Measurements from ENCODE around the gene RTL10. TPM values are rescaled to one million over a fixed set of nuclear protein-coding genes. Genes with fewer than 3 reads are reported as not detected.

RTL10 gene
- total and polyA plus RNA-seq, 2 of the 4 experiments (the other 2 are of a cell fraction) = 8.6 to 12.1 TPM

GRCh38 chr22:19871845-19872778 is 17.4 kb upstream of the RTL10 start:
- H3K36me3 ChIP-seq (ENCODE audit: control insufficient read depth, insufficient read depth, low read length) = peaks cover 1% of the 10 kb centered on the region; the same call in 1 of the 2 replicates
- no peak overlapping the region for H2BK15ac ChIP-seq (ENCODE audit: low read depth, low read length)
- H3K4me3 ChIP-seq (ENCODE audit: insufficient read depth, low read depth, low read length) = no peak overlapping the region
- no peak overlapping the region for H2BK120ac ChIP-seq (ENCODE audit: low read depth, low read length)
- no peak overlapping the region for H4K8ac ChIP-seq (ENCODE audit: low read depth in 2 of 2, low read length in 2 of 2)
- no peak overlapping the region for H3K4me2 ChIP-seq (ENCODE audit: low read depth, low read length)
- H3K27ac ChIP-seq (ENCODE audit: insufficient read depth, low read length) = no peak overlapping the region
- BruUV-seq (replicated peaks) = no TSS peak
- intact Hi-C loops (cut with micrococcal nuclease) (no loop called here), dilution Hi-C loops (cut with HindIII; ENCODE audit: low sequenced_read_pairs, unreplicated experiment) (no loop called here), in situ Hi-C loops (cut with MboI; ENCODE audit: low sequenced_read_pairs) (no loop called here)
- H4K20me1 ChIP-seq (ENCODE audit: insufficient read depth, low read length) = no peaks in the 10 kb centered on the region
- H3K9me1 ChIP-seq (ENCODE audit: insufficient read depth, low read length) = 0 out of 2 replicates have a peak, but pooled peaks cover 2% of the 10 kb centered on the region
- POLR2A ChIA-PET (ENCODE audit: unreplicated experiment) = no interaction called here
- H2AK9ac ChIP-seq (replicated peaks; ENCODE audit: low read depth, low read length, poor library complexity) = peak overlapping the region; percentile 15
- no peak overlapping the region for H3K18ac ChIP-seq (ENCODE audit: low read depth, low read length)
- no peak overlapping the region for H2AFZ ChIP-seq (replicated peaks; ENCODE audit: low read length, poor library complexity)
- H3K56ac ChIP-seq (ENCODE audit: extremely low read depth, insufficient read depth, low read length) = no peak overlapping the region
- H2BK20ac ChIP-seq (ENCODE audit: low read depth, low read length) = no peak overlapping the region
- CTCF ChIA-PET = no interaction called here
- ATAC-seq (ENCODE audit: low read depth) = no peak
- no peak overlapping the region for H4K5ac ChIP-seq (ENCODE audit: low read depth, low read length)
- 100% methylated on average over 1 of the region's 16 CpGs; no CpG with 5 or more reads in 1 of the 2 experiments for WGBS, 2 experiments (ENCODE audit: extremely low coverage in 2 of 2, insufficient read length in 1 of 2)
- H3K27me3 ChIP-seq (ENCODE audit: control insufficient read depth, insufficient read depth, low read length) = no peaks in the 10 kb centered on the region
- no peak overlapping the region for H4K91ac ChIP-seq (ENCODE audit: insufficient read depth, low read depth, low read length)
- H3K79me1 ChIP-seq (ENCODE audit: low read depth in 1 of 2, low read length in 2 of 2) = 0 out of 4 replicates have a peak, but pooled peaks cover 0 to 3% of the 10 kb centered on the region in 2 experiments
- H3K23ac ChIP-seq (ENCODE audit: low read depth, low read length) = no peak overlapping the region
- no peaks in the 10 kb centered on the region for H3K4me1 ChIP-seq (ENCODE audit: control insufficient read depth, insufficient read depth, low read length)
- H3K9me3 ChIP-seq (ENCODE audit: control insufficient read depth, insufficient read depth, low read length) = no peaks in the 10 kb centered on the region
- TF ChIP-seq NFE2L2 (IDR thresholded peaks at IDR 0.05; ENCODE audit: low read depth, low read length) (no peak), BHLHE40 (IDR thresholded peaks at IDR 0.05; ENCODE audit: low read depth, low read length) (no peak), POLR2A (IDR thresholded peaks at IDR 0.05; ENCODE audit: low read depth, low read length) (no peak), CTCF (conservative IDR thresholded peaks at IDR 0.05; ENCODE audit: low read depth, low read length) (no peak), SMC3 (IDR thresholded peaks at IDR 0.05; ENCODE audit: low read depth, low read length) (no peak), MAFK (IDR thresholded peaks at IDR 0.05; ENCODE audit: low read depth, low read length) (no peak), FOS (IDR thresholded peaks at IDR 0.05; ENCODE audit: low read depth, low read length) (no peak)
- H3K9ac ChIP-seq (ENCODE audit: low read depth, low read length) = no peak overlapping the region
- H2BK5ac ChIP-seq (ENCODE audit: low read depth, low read length, poor library complexity, severe bottlenecking) = no peak overlapping the region
- H3K14ac ChIP-seq (replicated peaks; ENCODE audit: low read depth, low read length) = no peak overlapping the region
- H3K4ac ChIP-seq (ENCODE audit: low read depth, low read length) = no peak overlapping the region
- peak overlapping the region; percentile 18; the same call in 1 of the 2 replicates for H2AK5ac ChIP-seq (ENCODE audit: low read depth, low read length)
- no peak for DNase-seq
